KMS-11 (cell line): ENCODE results near the gene OR4S1.
A peak's percentile ranks its signal among the peaks of the same experiment; 100 is the strongest.
"Not testable (repeated sequence)": the region's sequence is repeated elsewhere in the genome, so short reads cannot be mapped to it uniquely, and the experiment has no call there.

ENCODE experiments used
- H2AFZ ChIP-seq: fragments of 200-600 bp; sonication (generic); 2 replicates; pipeline ENCODE4 v1.6.1; 2016; ENCODE audit warnings: antibody characterized with exemption, mixed run types, low read depth
- H3K27ac ChIP-seq: fragments of 200-600 bp; sonication (generic); 2 replicates; pipeline ENCODE4 v1.6.1; 2016; ENCODE audit warnings: mild to moderate bottlenecking, mixed run types
- H3K27me3 ChIP-seq: fragments of 200-600 bp; sonication (generic); 2 replicates; pipeline ENCODE4 v1.6.1; 2017; ENCODE audit warnings: mild to moderate bottlenecking, low read depth, mixed run types, moderate library complexity; ENCODE audit not compliant: insufficient read depth
- H3K36me3 ChIP-seq: fragments of 200-600 bp; sonication (generic); 2 replicates; pipeline ENCODE4 v1.6.1; 2017; ENCODE audit warnings: mild to moderate bottlenecking, mixed run types; ENCODE audit not compliant: insufficient read depth
- H3K4me1 ChIP-seq: fragments of 200-600 bp; sonication (generic); 2 replicates; pipeline ENCODE4 v1.6.1; 2016; ENCODE audit warnings: mild to moderate bottlenecking, low read depth, mixed run types; ENCODE audit not compliant: poor library complexity, severe bottlenecking
- H3K4me2 ChIP-seq: fragments of 200-600 bp; sonication (generic); 2 replicates; pipeline ENCODE4 v1.7.0; 2016; ENCODE audit warnings: mild to moderate bottlenecking, mixed run types
- H3K4me3 ChIP-seq: fragments of 200-600 bp; sonication (generic); IDR thresholded peaks from 2 replicates; pipeline ENCODE4 v1.6.1; 2017; ENCODE audit warnings: low read depth, low read length, mixed read lengths; ENCODE audit not compliant: insufficient read depth
- H3K79me2 ChIP-seq: fragments of 200-600 bp; sonication (generic); 2 replicates; pipeline ENCODE4 v1.6.1; 2016; ENCODE audit warnings: low read depth, mixed run types; ENCODE audit not compliant: insufficient read depth
- H3K9ac ChIP-seq: fragments of 200-600 bp; sonication (generic); 2 replicates; pipeline ENCODE4 v1.6.1; 2016; ENCODE audit warnings: mild to moderate bottlenecking, mixed run types
- H4K20me1 ChIP-seq: fragments of 200-600 bp; sonication (generic); 2 replicates; pipeline ENCODE4 v1.6.1; 2016; ENCODE audit warnings: mild to moderate bottlenecking, mixed run types; ENCODE audit not compliant: insufficient read depth
- CTCF ChIP-seq: fragments of 200-600 bp; sonication (generic); conservative IDR thresholded peaks from 2 replicates; pipeline ENCODE4 v1.6.1; 2017; ENCODE audit warnings: low read depth, mild to moderate bottlenecking, antibody characterized with exemption, low read length, moderate library complexity, mixed read lengths

The OR4S1 gene

GRCh38 chr11:48272606-48273005, 33.4 kb upstream of the OR4S1 start:
- Histone ChIP-seq H3K79me2 (no peaks in the 10 kb centered on the region), H3K4me2 (no peak overlapping the region), H2AFZ (no peak overlapping the region), H3K27me3 (no peaks in the 10 kb centered on the region), H3K27ac (no peak overlapping the region), H3K4me1 (no peaks in the 10 kb centered on the region), H3K4me3 (no peak overlapping the region), H3K9ac (no peak overlapping the region), H3K36me3 (no peaks in the 10 kb centered on the region), H4K20me1 (no peaks in the 10 kb centered on the region)
- no peak for TF ChIP-seq CTCF

- no peaks in the 10 kb centered on the region for H3K27me3 ChIP-seq
- no peak overlapping the region for H3K4me2 ChIP-seq
- no peak overlapping the region for H3K4me3 ChIP-seq
- H3K27ac ChIP-seq: no peak overlapping the region
- H3K9ac ChIP-seq: no peak overlapping the region
- H2AFZ ChIP-seq: no peak overlapping the region
- peak; percentile 96 for TF ChIP-seq CTCF
- H3K79me2 ChIP-seq: no peaks in the 10 kb centered on the region
- no peaks in the 10 kb centered on the region for H3K36me3 ChIP-seq
- H3K4me1 ChIP-seq: no peaks in the 10 kb centered on the region
- H4K20me1 ChIP-seq: no peaks in the 10 kb centered on the region
Measured at GRCh38 chr11:48307760-48308386, 1.9 kb downstream of the OR4S1 start.

GRCh38 chr11:48313590-48313989, 7.6 kb downstream of the OR4S1 start:
- H3K4me2 ChIP-seq, H3K79me2 ChIP-seq, H3K4me3 ChIP-seq, H3K27ac ChIP-seq, H3K27me3 ChIP-seq, H4K20me1 ChIP-seq, H3K9ac ChIP-seq, H3K4me1 ChIP-seq, H3K36me3 ChIP-seq, H2AFZ ChIP-seq: not testable (repeated sequence)

DNA sequence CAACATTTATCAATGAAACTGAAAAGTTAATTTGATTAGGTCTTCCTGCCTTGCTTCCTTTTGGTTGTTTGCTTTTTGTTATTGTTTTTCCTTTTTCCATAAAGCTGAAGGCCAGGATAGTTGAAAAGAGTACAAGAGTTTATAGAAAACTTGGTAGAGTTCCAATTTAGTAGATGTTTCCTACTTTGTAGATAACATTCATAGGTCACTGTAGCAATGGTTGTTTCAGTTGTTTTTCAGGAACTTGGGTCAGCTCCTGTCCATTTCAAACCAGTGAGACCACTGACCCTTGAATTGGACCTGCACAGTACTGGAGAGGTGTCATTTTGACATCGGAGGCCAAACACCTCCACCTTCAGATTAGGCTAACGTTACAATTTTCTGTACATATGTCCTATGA, 13.8 kb downstream of the OR4S1 start:
- H3K27me3 ChIP-seq, H3K9ac ChIP-seq, H3K4me2 ChIP-seq, H3K79me2 ChIP-seq, H3K4me3 ChIP-seq, H2AFZ ChIP-seq, H3K27ac ChIP-seq, H3K4me1 ChIP-seq, H4K20me1 ChIP-seq, H3K36me3 ChIP-seq: not testable (repeated sequence)

GRCh38 chr11:48324620-48325019, 18.6 kb downstream of the OR4S1 start, which contains the start of gene OR4C3:
Gene OR4C3, plus strand, starts transcription at chr11:48324920. Its CDS starts 102 bp downstream, at chr11:48325022.
- H3K4me2 ChIP-seq, H3K79me2 ChIP-seq, H3K4me3 ChIP-seq, H2AFZ ChIP-seq, H4K20me1 ChIP-seq, H3K9ac ChIP-seq, H3K36me3 ChIP-seq, H3K27ac ChIP-seq, H3K27me3 ChIP-seq: not testable (repeated sequence)
- peaks cover 12% of the 10 kb centered on the region for H3K4me1 ChIP-seq

DNA sequence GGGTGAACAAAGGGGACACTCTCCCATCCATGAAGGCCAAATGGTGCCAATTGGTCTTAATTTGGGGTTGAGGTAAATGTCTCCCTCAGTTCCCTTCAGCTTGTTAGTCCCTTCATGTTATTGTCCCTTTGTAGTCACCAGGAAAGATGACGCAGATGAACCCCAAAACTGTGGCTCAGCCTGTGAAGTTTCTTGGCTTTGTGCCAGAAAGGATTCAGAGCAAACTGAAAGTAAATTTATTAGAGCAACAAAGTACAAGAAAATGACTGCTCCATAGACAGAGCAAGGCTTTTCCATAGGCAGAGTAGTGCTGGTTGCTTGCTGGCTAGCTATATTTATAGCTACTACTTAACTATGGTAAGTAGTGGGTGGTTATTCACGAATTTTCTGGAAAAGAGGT, 35.4 kb downstream of the OR4S1 start:
- no peak overlapping the region for H3K4me3 ChIP-seq
- H2AFZ ChIP-seq: no peak overlapping the region
- no peaks in the 10 kb centered on the region for H3K79me2 ChIP-seq
- H3K27me3 ChIP-seq: no peaks in the 10 kb centered on the region
- H3K9ac ChIP-seq: no peak overlapping the region
- H3K36me3 ChIP-seq: no peaks in the 10 kb centered on the region
- H4K20me1 ChIP-seq: no peaks in the 10 kb centered on the region
- no peaks in the 10 kb centered on the region for H3K4me1 ChIP-seq
- TF ChIP-seq CTCF: no peak
- H3K4me2 ChIP-seq: no peak overlapping the region
- H3K27ac ChIP-seq: no peak overlapping the region

- H3K79me2 ChIP-seq, H3K36me3 ChIP-seq, H3K4me1 ChIP-seq, H3K27me3 ChIP-seq, H3K9ac ChIP-seq, H3K27ac ChIP-seq, H3K4me2 ChIP-seq, H3K4me3 ChIP-seq, H2AFZ ChIP-seq, H4K20me1 ChIP-seq: not testable (repeated sequence)
Measured at GRCh38 chr11:48342505-48342904, 36.5 kb downstream of the OR4S1 start.

- not testable (repeated sequence) for H3K4me1 ChIP-seq, H4K20me1 ChIP-seq, H3K9ac ChIP-seq, H2AFZ ChIP-seq, H3K27ac ChIP-seq, H3K36me3 ChIP-seq, H3K4me2 ChIP-seq, H3K27me3 ChIP-seq, H3K79me2 ChIP-seq, H3K4me3 ChIP-seq
Measured at GRCh38 chr11:48346286-48346685, 40.3 kb downstream of the OR4S1 start.
